HuH-7 (cell line): Measurements from ENCODE around the gene EPB41L2.
A peak's percentile ranks its signal among the peaks of the same experiment; 100 is the strongest.

Experiments used
- DNase-seq: peaks from one replicate; pipeline ENCODE4 v3.0.0; 2011; ENCODE audit warnings: low spot score

Gene EPB41L2

GRCh38 chr6:130908188-130908587 is 154.9 kb downstream of the EPB41L2 start:
- DNase-seq = no peak

- DNase-seq = no peak
Observed at GRCh38 chr6:130907687-130908086, 155.4 kb downstream of the EPB41L2 start.

DNA sequence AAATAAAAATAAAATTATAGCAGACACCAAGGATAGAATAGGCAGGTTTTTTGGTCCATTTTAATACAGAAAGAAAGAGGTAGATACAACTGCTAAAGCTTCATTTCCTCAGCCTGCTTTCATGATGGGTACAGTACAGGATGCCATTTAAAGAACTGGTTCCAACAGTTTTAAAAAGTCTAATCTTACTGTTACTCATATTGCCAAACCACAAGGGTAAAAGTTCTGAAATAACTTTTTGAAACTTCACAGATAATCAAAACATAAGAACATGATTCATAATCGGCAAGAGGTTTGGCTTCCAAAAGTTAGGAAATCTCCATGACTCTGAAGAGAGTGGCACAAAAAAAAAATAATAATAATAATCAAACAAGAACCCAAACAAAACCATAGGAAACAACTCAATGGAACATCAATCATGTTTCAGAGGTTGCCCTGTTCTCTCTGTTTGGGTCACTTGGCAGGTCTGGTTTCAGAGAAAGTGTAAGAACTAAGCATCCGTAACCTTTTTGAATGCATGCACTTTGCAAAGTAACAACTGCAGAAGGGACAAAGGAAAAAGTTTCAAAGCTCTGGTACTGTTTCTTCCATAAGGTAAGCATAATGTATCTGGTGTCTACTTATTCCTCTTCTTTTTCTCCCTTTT is 156.2 kb downstream of the EPB41L2 start:
- no peak for DNase-seq

DNA sequence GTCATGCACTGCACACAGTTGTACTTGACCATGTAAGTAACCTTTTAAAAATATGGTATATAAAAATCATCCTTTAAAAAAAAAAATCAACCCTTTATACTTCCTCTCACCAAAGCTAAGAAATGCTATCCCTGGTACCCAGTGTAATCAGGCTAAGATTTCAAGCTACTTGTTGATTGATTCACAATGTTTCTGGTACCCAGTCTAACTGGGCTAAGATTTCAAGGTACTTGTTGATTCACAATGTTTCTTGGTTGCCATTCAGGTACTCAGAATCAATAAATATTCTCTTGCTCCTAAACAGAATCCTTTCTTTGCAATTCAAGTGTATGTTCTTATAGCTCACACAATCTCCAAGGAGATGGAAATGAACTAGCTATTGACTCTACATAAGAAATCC is 159.4 kb downstream of the EPB41L2 start:
- no peak for DNase-seq

- DNase-seq = no peak
Observed at GRCh38 chr6:130903007-130903406, 160.0 kb downstream of the EPB41L2 start.

DNA sequence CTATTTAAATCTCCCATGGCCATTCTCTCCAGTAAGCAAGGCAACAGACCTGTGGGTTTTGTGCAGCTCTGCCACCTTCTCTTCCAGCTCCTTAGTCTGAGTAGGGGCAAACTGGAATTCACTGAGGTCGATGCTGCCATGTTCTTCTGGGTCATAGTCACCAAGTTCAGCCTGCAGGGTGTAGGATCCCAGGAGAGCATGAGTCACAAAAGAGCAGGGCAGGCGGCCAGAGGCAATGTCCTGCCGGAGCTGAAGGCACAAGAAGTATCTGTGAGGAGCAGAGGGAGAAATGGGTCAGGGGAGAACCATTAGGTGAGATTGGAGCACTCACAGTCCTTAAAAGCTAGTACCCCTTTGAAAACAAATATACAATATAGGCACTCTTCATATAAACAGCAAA is 162.1 kb downstream of the EPB41L2 start:
- no peak for DNase-seq

GRCh38 chr6:130896249-130896648 is 166.8 kb downstream of the EPB41L2 start:
- no peak for DNase-seq

DNA sequence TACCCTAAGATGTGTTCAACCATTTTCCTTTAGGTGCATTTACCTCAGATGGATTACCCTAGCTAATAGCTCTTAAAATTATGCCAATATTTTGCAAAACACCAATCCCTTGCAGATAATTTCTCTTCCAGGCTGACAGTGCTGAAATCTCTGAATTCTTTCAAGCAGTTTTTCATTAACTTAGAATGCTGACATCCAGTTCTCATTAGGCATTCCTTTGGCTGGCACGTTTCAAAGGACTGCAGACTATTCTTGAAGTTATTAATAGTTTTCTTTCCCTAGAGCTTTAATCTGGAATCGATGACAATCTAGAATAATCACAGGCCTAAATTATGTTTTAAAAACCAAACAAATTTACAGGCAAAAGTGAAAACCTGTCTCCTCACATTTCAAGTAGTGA is 167.5 kb downstream of the EPB41L2 start:
- no peak for DNase-seq

- DNase-seq = no peak
Observed at GRCh38 chr6:130893766-130894165, 169.3 kb downstream of the EPB41L2 start.

DNA sequence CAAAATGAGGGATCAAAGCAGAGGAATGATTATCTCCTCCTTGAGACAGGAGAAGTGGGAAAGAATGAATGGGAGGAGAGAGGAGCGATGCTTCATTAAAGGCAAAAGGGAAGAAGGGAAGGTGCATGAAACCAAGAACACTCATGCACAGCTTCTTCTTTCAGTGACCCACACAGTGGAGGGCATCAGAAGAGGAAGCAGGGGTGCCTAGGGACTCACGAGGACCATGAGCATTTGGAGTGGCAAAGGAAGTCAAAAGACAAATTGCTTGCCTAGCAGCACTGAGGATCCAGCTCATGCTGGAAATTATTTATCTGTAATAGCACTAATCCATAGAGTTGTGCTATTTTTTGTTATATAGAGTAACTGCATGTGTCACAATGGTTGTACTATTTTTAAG is 169.8 kb downstream of the EPB41L2 start:
- no peak for DNase-seq

GRCh38 chr6:130890521-130890971 is 172.5 kb downstream of the EPB41L2 start:
- no peak for DNase-seq

DNA sequence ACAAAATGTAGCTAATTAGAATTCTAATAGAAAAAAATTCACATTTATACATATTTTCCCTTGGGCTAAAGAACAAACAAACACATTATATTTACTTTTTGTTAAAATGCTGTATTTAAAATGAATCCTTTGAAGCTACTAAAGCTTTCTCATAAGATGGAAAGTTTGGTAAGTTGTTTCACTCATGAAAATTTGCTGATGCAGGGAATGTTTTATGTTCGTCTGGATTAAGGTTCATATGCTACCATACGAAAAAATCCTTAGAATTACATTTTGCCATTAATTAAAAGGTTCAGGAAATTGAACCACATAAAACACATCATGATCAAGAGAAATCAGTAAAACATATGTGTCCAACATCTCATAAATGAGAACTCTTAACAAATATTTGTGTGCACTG is 173.6 kb downstream of the EPB41L2 start:
- DNase-seq = no peak

- no peak for DNase-seq
Observed at GRCh38 chr6:130888246-130888645, 174.8 kb downstream of the EPB41L2 start.

DNA sequence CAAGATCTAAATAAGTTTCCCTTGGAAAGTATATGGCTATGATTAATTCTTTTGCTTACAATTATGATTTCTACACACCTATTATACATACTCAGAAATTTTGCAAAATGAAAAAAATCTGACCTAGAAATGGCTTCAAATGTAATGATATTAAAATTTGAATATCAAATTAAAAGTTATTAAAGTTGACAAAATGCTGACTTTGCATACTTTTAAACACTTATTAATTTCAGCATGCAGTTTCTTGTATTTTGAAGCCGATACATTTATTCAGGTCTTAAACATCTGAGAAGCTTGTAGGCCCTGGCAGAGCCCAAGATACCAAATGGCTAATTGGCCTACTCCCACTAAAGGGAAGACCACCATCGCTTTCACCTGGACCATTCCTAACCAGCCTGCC is 176.1 kb downstream of the EPB41L2 start:
- DNase-seq = no peak

GRCh38 chr6:130885392-130886192 is 177.5 kb downstream of the EPB41L2 start:
- DNase-seq = peak; percentile 56

DNA sequence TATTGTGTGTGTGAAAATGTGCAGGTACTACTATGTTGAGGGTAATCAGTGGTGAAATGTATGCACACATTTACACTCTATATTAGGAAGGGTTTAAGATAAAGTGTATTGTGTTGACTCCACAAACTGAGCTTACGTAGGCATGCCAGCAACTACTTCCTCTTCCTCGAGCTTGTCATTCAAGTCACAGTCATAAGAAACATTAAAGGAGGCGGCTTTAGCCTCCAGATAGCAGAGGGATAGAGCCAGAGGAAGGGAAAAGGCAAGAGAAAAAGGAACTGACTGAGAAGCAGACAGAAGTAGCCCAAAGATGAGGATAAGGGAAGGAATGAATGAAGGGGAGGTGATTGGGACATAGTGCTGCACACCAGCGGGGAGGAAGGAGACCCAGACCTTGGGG is 180.7 kb downstream of the EPB41L2 start:
- no peak for DNase-seq

DNA sequence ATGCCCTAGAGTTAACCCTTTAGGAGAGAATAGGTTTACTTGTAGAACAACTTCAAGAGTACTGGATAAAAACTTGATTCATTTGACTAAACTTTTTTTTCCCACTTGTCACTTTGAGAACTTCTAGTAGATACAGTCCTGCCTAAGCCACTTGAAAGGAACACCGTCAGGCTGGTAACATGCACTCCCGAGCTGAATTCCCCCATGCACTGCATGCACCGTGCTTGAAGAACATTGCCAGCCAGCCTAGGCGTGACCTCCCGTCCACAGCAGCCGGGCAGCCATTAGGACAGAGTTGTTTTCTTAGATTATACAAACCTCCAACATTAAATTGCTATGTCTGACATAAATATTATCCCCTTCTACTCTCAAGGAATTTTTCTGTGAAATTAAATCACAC is 183.2 kb downstream of the EPB41L2 start:
- DNase-seq = no peak

DNA sequence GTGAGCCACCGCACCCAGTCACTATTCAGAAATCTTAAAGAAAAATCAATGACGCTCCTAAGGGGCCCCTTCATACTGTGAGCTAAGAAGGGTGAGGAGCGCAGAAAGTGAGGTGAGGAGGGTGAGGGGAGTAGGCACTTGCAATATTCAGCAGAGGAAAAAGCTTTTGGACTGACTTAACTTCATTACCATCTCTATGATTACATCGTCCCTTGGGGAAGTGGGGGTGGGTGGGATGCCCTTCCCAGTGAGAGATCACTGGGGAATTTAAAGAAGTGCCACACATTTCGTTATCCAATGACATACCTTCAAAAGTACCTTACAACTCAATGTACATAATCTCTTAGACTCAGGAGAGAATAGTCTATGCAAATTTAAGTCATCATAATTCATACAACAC is 189.3 kb downstream of the EPB41L2 start:
- no peak for DNase-seq

DNA sequence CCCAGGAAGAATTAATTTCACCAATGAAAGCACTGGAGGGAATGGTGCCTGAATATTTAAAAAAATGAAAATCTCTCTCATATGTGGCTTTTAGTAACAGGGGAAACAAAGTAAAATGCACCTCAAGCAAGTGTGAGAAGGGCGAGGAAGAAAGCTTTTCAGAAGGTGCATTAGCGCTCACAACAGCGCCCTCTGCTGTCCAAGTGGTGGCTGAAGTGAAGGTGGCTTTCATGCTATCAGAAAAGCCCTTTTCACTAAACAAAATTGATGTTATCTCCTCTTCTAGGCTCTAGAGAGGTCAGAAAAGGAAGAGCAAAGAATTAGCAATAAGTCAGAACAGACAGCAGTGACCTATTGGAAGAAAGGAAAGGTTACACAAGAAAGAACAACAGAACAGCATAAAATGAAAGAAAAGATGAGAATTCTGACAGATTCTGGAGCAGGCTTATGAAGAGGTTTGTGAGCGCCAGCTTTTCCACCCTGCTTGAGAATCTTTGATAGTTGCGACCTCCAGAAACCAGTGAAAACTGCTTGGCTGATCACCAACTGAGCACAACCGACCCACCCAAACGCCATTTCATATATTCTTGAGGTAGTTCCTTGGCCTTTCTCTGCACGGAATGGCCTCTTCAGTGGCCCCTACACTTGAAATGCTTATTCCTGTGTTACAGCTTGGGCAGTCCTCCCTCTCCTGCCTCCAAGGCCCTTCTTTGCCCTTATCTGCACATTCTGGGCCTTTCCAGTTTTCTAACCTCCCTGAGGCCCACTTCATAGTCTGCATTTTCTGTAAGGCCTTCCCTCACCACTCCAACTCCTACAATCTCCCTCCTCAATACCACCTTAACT is 190.6 kb downstream of the EPB41L2 start:
- DNase-seq = peak; percentile 38

- no peak for DNase-seq
Observed at GRCh38 chr6:130870179-130870880, 192.7 kb downstream of the EPB41L2 start.

DNA sequence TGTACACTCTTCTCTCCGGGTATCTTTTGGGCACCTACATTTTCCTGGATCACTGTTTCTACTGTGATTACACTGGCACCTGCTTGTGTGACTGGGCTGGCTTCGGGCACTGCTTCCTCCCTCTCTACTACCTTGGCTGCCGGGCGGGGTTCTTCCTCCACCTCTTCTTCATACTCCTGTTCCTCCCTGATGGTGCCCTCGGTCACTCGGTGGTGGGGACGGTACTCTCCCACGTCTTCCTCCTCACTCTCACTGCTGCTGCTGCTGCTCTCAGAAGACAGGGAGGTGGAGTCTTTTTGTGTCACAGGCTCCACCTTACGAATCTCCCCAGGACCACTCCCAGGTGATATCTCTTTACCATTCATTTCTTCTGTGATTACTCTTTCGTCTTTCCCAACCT is 193.4 kb downstream of the EPB41L2 start:
- no peak for DNase-seq

GRCh38 chr6:130865793-130866192 is 197.3 kb downstream of the EPB41L2 start:
- no peak for DNase-seq
